Neuronal stem cell (in vitro differentiated cells): ENCODE results near the gene CYB5B.
A peak's percentile ranks its signal among the peaks of the same experiment; 100 is the strongest.

Experiments
- DNase-seq: peaks from one replicate; pipeline ENCODE4 v3.0.0-alpha.2; 2013; ENCODE audit warnings: low spot score
- H2AFZ ChIP-seq: one replicate; pipeline ENCODE4 v1.6.1; 2013; ENCODE audit warnings: mild to moderate bottlenecking, low read length, inconsistent platforms
- H2AK5ac ChIP-seq: 2 replicates; pipeline ENCODE4 v1.6.1; 2013; ENCODE audit warnings: low read depth, mild to moderate bottlenecking, inconsistent platforms, low read length, moderate library complexity, mixed read lengths
- H2BK120ac ChIP-seq: 2 replicates; pipeline ENCODE4 v1.6.1; 2013; ENCODE audit warnings: low read depth, mild to moderate bottlenecking, inconsistent platforms, low read length, moderate library complexity, mixed read lengths
- H2BK12ac ChIP-seq: one replicate; pipeline ENCODE4 v1.6.1; 2013; ENCODE audit warnings: low read length, inconsistent platforms
- H2BK15ac ChIP-seq: 2 replicates; pipeline ENCODE4 v1.6.1; 2013; ENCODE audit warnings: mild to moderate bottlenecking, low read length, inconsistent platforms, mixed read lengths
- H2BK5ac ChIP-seq: one replicate; pipeline ENCODE4 v1.6.1; 2013; ENCODE audit warnings: inconsistent platforms, mild to moderate bottlenecking, low read length, moderate library complexity
- H3K14ac ChIP-seq: one replicate; pipeline ENCODE4 v1.6.1; 2013; ENCODE audit warnings: low read length, inconsistent platforms
- H3K18ac ChIP-seq: 2 replicates; pipeline ENCODE4 v1.6.1; 2013; ENCODE audit warnings: low read length, inconsistent platforms
- H3K23ac ChIP-seq: 2 replicates; pipeline ENCODE4 v1.6.1; 2013; ENCODE audit warnings: low read depth, mild to moderate bottlenecking, mixed read lengths, low read length, inconsistent platforms; ENCODE audit not compliant: poor library complexity
- H3K27ac ChIP-seq: replicated peaks from 3 replicates; pipeline ENCODE4 v1.5.1; 2013; ENCODE audit warnings: low read length, inconsistent platforms
- H3K27me3 ChIP-seq, 3 experiments: 2 replicates each; pipeline ENCODE4 v1.6.1; 2013; ENCODE audit warnings: low read length in 3 of 3, mild to moderate bottlenecking in 2 of 3, inconsistent platforms in 1 of 3, low read depth in 1 of 3, mixed read lengths in 1 of 3, moderate library complexity in 1 of 3; ENCODE audit not compliant: control insufficient read depth in 3 of 3, insufficient read depth in 3 of 3
- H3K36me3 ChIP-seq, 2 donors: replicated peaks in 1 of 2; 2 replicates each; pipeline ENCODE4 v1.6.1; 2013; ENCODE audit warnings: low read length in 2 of 2; ENCODE audit not compliant: control insufficient read depth in 2 of 2, insufficient read depth in 2 of 2
- H3K4ac ChIP-seq: 2 replicates; pipeline ENCODE4 v1.6.1; 2013; ENCODE audit warnings: inconsistent platforms, mild to moderate bottlenecking, low read length, moderate library complexity
- H3K4me1 ChIP-seq, 2 donors: 1 replicate in 1 of 2; 2 replicates in 1 of 2; pipeline ENCODE4 v1.6.1; 2013; ENCODE audit warnings: low read length in 2 of 2, low read depth in 1 of 2; ENCODE audit not compliant: control insufficient read depth in 2 of 2, insufficient read depth in 1 of 2
- H3K4me2 ChIP-seq: one replicate; pipeline ENCODE4 v1.6.1; 2013; ENCODE audit warnings: mild to moderate bottlenecking, low read length, inconsistent platforms; ENCODE audit not compliant: insufficient read depth, poor library complexity, severe bottlenecking
- H3K4me3 ChIP-seq, 2 donors: 2 replicates each; pipeline ENCODE4 v1.5.1; 2013; ENCODE audit warnings: low read length in 2 of 2, mild to moderate bottlenecking in 2 of 2, inconsistent platforms in 1 of 2, moderate library complexity in 1 of 2
- H3K79me1 ChIP-seq: one replicate; pipeline ENCODE4 v1.6.1; 2013; ENCODE audit warnings: low read depth, mild to moderate bottlenecking, inconsistent platforms, low read length, moderate library complexity
- H3K9ac ChIP-seq: one replicate; pipeline ENCODE4 v1.6.1; 2013; ENCODE audit warnings: mild to moderate bottlenecking, low read depth, low read length, inconsistent platforms; ENCODE audit not compliant: poor library complexity
- H3K9me3 ChIP-seq, 2 donors: replicated peaks in 1 of 2; 2 replicates each; pipeline versions ENCODE3 to v1.6.1; 2013; ENCODE audit warnings: low read length in 2 of 2, mild to moderate bottlenecking in 2 of 2, inconsistent platforms in 1 of 2, low read depth in 1 of 2, mixed read lengths in 1 of 2, moderate library complexity in 1 of 2; ENCODE audit not compliant: control insufficient read depth in 2 of 2, insufficient read depth in 1 of 2
- H4K8ac ChIP-seq: one replicate; pipeline ENCODE4 v1.6.1; 2013; ENCODE audit warnings: low read depth, mild to moderate bottlenecking, inconsistent platforms, low read length, moderate library complexity
- H4K91ac ChIP-seq: one replicate; pipeline ENCODE4 v1.6.1; 2013; ENCODE audit warnings: low read length, low read depth, mild to moderate bottlenecking, inconsistent platforms; ENCODE audit not compliant: poor library complexity
- WGBS, 2 donors: extraction: QIAGEN DNeasy Blood & Tissue Kit; methylation state at CpG; one replicate each; pipeline ENCODE4 v1.1.7; 2013; ENCODE audit warnings: missing lambda C conversion rate in 2 of 2, mixed read lengths in 1 of 2; ENCODE audit not compliant: insufficient read length in 2 of 2, insufficient replicate concordance in 1 of 2; ENCODE audit errors: extremely low coverage in 2 of 2; 5-methylcytosine and 5-hydroxymethylcytosine counted together

Gene CYB5B

GRCh38 chr16:69397821-69398521, 26.4 kb upstream of the CYB5B start:
- Histone ChIP-seq H2AFZ (peak overlapping the region; percentile 87), H2AK5ac (no peak overlapping the region), H3K4me1 (peaks cover 0 to 9% of the 10 kb centered on the region in 2 donors), H3K36me3 (no peaks in the 10 kb centered on the region), H3K4ac (no peak overlapping the region), H3K9ac (no peak overlapping the region), H3K79me1 (no peaks in the 10 kb centered on the region), H4K91ac (no peak overlapping the region), H3K23ac (no peak overlapping the region), H3K27ac (no peak overlapping the region), H3K4me3 (no peak overlapping the region), H3K4me2 (no peak overlapping the region), H3K18ac (no peak overlapping the region), H2BK5ac (no peak overlapping the region), H4K8ac (no peak overlapping the region), H3K27me3 (peaks cover 0 to 5% (median 0%) of the 10 kb centered on the region in 3 experiments), H3K14ac (no peak overlapping the region), H2BK12ac (no peak overlapping the region), H2BK120ac (no peak overlapping the region), H2BK15ac (no peak overlapping the region), H3K9me3 (no peaks in the 10 kb centered on the region)
- DNase-seq: no peak
- no CpG with 5 or more reads among the region's 6 CpGs for WGBS, 2 donors

DNA sequence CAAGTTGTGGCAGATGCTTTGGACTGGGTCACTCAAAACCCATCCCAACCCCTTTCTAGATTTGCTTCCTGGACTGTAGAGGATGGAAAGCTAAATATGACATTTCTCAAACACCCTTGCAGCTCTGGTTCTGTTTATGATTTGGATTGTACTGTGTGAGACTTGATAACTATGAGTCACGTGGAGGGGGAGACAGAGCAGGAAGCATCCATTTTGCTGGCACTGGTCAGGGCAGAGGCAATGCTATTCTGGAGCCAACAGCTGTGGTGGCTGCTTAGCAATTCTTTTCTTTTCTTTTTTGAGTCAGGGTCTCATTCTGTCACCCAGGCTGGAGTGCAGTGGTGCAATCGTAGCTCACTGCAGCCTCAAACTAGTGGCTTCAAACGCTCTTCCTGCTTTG, 25.1 kb upstream of the CYB5B start:
- Histone ChIP-seq H3K4me1 (peaks cover 2 to 15% of the 10 kb centered on the region in 2 donors), H3K79me1 (no peaks in the 10 kb centered on the region), H3K4ac (no peak overlapping the region), H2BK120ac (no peak overlapping the region), H3K27ac (no peak overlapping the region), H3K27me3 (no peaks in the 10 kb centered on the region), H2AFZ (peak overlapping the region; percentile 57), H4K91ac (no peak overlapping the region), H4K8ac (no peak overlapping the region), H3K4me3 (no peak overlapping the region), H3K4me2 (no peak overlapping the region), H2AK5ac (no peak overlapping the region), H2BK5ac (no peak overlapping the region), H3K23ac (no peak overlapping the region), H3K14ac (no peak overlapping the region), H3K9me3 (no peaks in the 10 kb centered on the region), H3K9ac (no peak overlapping the region), H3K36me3 (no peaks in the 10 kb centered on the region), H3K18ac (no peak overlapping the region), H2BK12ac (no peak overlapping the region), H2BK15ac (no peak overlapping the region)
- DNase-seq: no peak
- no CpG with 5 or more reads among the region's 3 CpGs for WGBS, 2 donors

GRCh38 chr16:69402439-69402838, 22.0 kb upstream of the CYB5B start:
- H2AFZ ChIP-seq: peak overlapping the region; percentile 24
- peaks cover 5 to 16% of the 10 kb centered on the region in 2 donors for H3K4me1 ChIP-seq
- no peak overlapping the region for H2BK120ac ChIP-seq
- H2BK5ac ChIP-seq: no peak overlapping the region
- no peaks in the 10 kb centered on the region for H3K27me3 ChIP-seq
- H3K9me3 ChIP-seq: no peaks in the 10 kb centered on the region
- no peak overlapping the region for H3K4me2 ChIP-seq
- H3K23ac ChIP-seq: no peak overlapping the region
- H3K27ac ChIP-seq: no peak overlapping the region
- no peak overlapping the region for H2AK5ac ChIP-seq
- no peak overlapping the region for H4K8ac ChIP-seq
- H4K91ac ChIP-seq: no peak overlapping the region
- no peaks in the 10 kb centered on the region for H3K79me1 ChIP-seq
- no peak overlapping the region for H2BK12ac ChIP-seq
- no peak for DNase-seq
- H3K4ac ChIP-seq: no peak overlapping the region
- no peak overlapping the region for H2BK15ac ChIP-seq
- H3K9ac ChIP-seq: no peak overlapping the region
- no peaks in the 10 kb centered on the region for H3K36me3 ChIP-seq
- H3K4me3 ChIP-seq: no peak overlapping the region
- H3K14ac ChIP-seq: no peak overlapping the region
- no peak overlapping the region for H3K18ac ChIP-seq
- no CpG with 5 or more reads among the region's 4 CpGs for WGBS, 2 donors

- H3K9me3 ChIP-seq: no peaks in the 10 kb centered on the region
- no peak overlapping the region for H2BK5ac ChIP-seq
- no peak overlapping the region for H3K4ac ChIP-seq
- no peak overlapping the region for H2BK120ac ChIP-seq
- no peak overlapping the region for H3K9ac ChIP-seq
- no peaks in the 10 kb centered on the region for H3K79me1 ChIP-seq
- no peak overlapping the region for H4K8ac ChIP-seq
- no peaks in the 10 kb centered on the region for H3K27me3 ChIP-seq
- peak overlapping the region; percentile 35 for H3K18ac ChIP-seq
- H2AFZ ChIP-seq: peak overlapping the region; percentile 88
- H2AK5ac ChIP-seq: no peak overlapping the region
- peaks cover 5 to 15% of the 10 kb centered on the region in 2 donors for H3K4me1 ChIP-seq
- no peak overlapping the region for H2BK15ac ChIP-seq
- no CpG with 5 or more reads among the region's 4 CpGs for WGBS, 2 donors
- no peak overlapping the region for H3K14ac ChIP-seq
- no peak overlapping the region for H3K4me2 ChIP-seq
- no peaks in the 10 kb centered on the region for H3K36me3 ChIP-seq
- H4K91ac ChIP-seq: no peak overlapping the region
- no peak for DNase-seq
- peak overlapping the region; percentile 79 for H3K27ac ChIP-seq
- H3K4me3 ChIP-seq: peak overlapping the region in 1 of 2 donors; percentile 16
- H3K23ac ChIP-seq: no peak overlapping the region
- no peak overlapping the region for H2BK12ac ChIP-seq
Measured at GRCh38 chr16:69404275-69404805, 20.1 kb upstream of the CYB5B start.
